Measurements from ENCODE around the gene ZNF10.

ZNF10 gene

GRCh38 chr12:133105620-133106019, 24.8 kb upstream of the ZNF10 start:
- no peak overlapping the region for H3K27ac ChIP-seq (ENCODE audit: low read depth, low read length)
- peaks cover 75% of the 10 kb centered on the region for H3K9me3 ChIP-seq (ENCODE audit: control insufficient read depth, insufficient read depth, low read length)
- no peak overlapping the region for H3K4me3 ChIP-seq (ENCODE audit: low read length)
- peaks cover 36% of the 10 kb centered on the region for H3K36me3 ChIP-seq (ENCODE audit: control insufficient read depth, low read length)
- H4K20me1 ChIP-seq (ENCODE audit: control insufficient read depth, insufficient read depth, low read depth, low read length), result no peaks in the 10 kb centered on the region
- H3K4me1 ChIP-seq (ENCODE audit: control insufficient read depth, low read length), result no peaks in the 10 kb centered on the region
- no peaks in the 10 kb centered on the region for H3K27me3 ChIP-seq (ENCODE audit: control insufficient read depth, low read length)
- no peaks in the 10 kb centered on the region for H3K9me2 ChIP-seq (replicated peaks; ENCODE audit: control insufficient read depth, low read length)
- H3K79me2 ChIP-seq (ENCODE audit: control insufficient read depth, low read length), result no peaks in the 10 kb centered on the region
- H3F3A ChIP-seq (ENCODE audit: control insufficient read depth, insufficient read depth), result no peaks in the 10 kb centered on the region
- TF ChIP-seq CTCF (IDR thresholded peaks at IDR 0.05; ENCODE audit: low read depth, low read length, poor library complexity, severe bottlenecking) (no peak), EZH2phosphoT487 (IDR thresholded peaks at IDR 0.05; ENCODE audit: borderline replicate concordance, low read length) (no peak)
- H3K4me2 ChIP-seq (ENCODE audit: low read length), result no peak overlapping the region

DNA sequence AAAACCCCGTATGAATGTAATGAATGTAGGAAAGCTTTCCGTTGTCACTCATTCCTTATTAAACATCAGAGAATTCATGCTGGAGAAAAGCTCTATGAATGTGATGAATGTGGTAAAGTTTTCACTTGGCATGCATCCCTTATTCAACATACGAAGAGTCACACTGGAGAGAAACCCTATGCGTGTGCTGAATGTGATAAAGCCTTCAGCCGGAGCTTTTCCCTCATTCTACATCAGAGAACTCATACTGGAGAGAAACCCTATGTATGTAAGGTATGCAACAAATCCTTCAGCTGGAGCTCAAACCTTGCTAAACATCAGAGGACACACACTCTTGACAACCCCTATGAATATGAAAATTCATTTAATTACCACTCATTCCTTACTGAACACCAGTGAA, 24.2 kb upstream of the ZNF10 start:
- H3K27ac ChIP-seq (ENCODE audit: low read depth, low read length), result no peak overlapping the region
- no peaks in the 10 kb centered on the region for H3K9me2 ChIP-seq (replicated peaks; ENCODE audit: control insufficient read depth, low read length)
- peaks cover 75% of the 10 kb centered on the region for H3K9me3 ChIP-seq (ENCODE audit: control insufficient read depth, insufficient read depth, low read length)
- no peaks in the 10 kb centered on the region for H4K20me1 ChIP-seq (ENCODE audit: control insufficient read depth, insufficient read depth, low read depth, low read length)
- H3K27me3 ChIP-seq (ENCODE audit: control insufficient read depth, low read length), result no peaks in the 10 kb centered on the region
- TF ChIP-seq EZH2phosphoT487 (IDR thresholded peaks at IDR 0.05; ENCODE audit: borderline replicate concordance, low read length), result no peak
- TF ChIP-seq CTCF (IDR thresholded peaks at IDR 0.05; ENCODE audit: low read depth, low read length, poor library complexity, severe bottlenecking), result no peak
- H3K36me3 ChIP-seq (ENCODE audit: control insufficient read depth, low read length), result peaks cover 36% of the 10 kb centered on the region
- no peaks in the 10 kb centered on the region for H3K4me1 ChIP-seq (ENCODE audit: control insufficient read depth, low read length)
- no peak overlapping the region for H3K4me3 ChIP-seq (ENCODE audit: low read length)
- H3K79me2 ChIP-seq (ENCODE audit: control insufficient read depth, low read length), result no peaks in the 10 kb centered on the region
- no peaks in the 10 kb centered on the region for H3F3A ChIP-seq (ENCODE audit: control insufficient read depth, insufficient read depth)
- H3K4me2 ChIP-seq (ENCODE audit: low read length), result no peak overlapping the region

DNA sequence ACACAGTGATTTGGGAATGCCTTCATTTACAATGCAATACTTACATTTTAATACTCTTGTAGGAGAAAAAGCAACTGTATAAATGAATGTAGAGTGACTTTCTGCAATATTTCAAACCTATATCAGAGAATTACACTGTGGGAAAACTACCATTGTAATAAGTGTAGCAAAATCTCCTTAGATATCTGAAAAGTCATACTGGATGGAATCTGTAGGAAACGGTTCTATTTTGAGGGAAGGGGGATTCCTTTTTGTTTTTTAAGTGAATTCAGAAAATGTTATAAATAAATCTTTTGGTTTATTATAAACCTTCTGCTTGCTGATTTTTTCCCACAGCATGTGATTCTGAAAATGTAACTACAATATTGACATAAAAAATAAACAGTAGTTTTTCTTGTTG, 23.3 kb upstream of the ZNF10 start:
- Histone ChIP-seq H3K9me2 (replicated peaks; ENCODE audit: control insufficient read depth, low read length) (no peaks in the 10 kb centered on the region), H3K9me3 (ENCODE audit: control insufficient read depth, insufficient read depth, low read length) (peaks cover 72% of the 10 kb centered on the region), H3K27ac (ENCODE audit: low read depth, low read length) (no peak overlapping the region), H4K20me1 (ENCODE audit: control insufficient read depth, insufficient read depth, low read depth, low read length) (no peaks in the 10 kb centered on the region), H3K4me3 (ENCODE audit: low read length) (no peak overlapping the region), H3F3A (ENCODE audit: control insufficient read depth, insufficient read depth) (no peaks in the 10 kb centered on the region), H3K4me2 (ENCODE audit: low read length) (no peak overlapping the region), H3K4me1 (ENCODE audit: control insufficient read depth, low read length) (no peaks in the 10 kb centered on the region), H3K27me3 (ENCODE audit: control insufficient read depth, low read length) (no peaks in the 10 kb centered on the region), H3K79me2 (ENCODE audit: control insufficient read depth, low read length) (no peaks in the 10 kb centered on the region), H3K36me3 (ENCODE audit: control insufficient read depth, low read length) (peaks cover 33% of the 10 kb centered on the region)
- no peak for TF ChIP-seq CTCF (IDR thresholded peaks at IDR 0.05; ENCODE audit: low read depth, low read length, poor library complexity, severe bottlenecking)
- TF ChIP-seq EZH2phosphoT487 (IDR thresholded peaks at IDR 0.05; ENCODE audit: borderline replicate concordance, low read length), result no peak

DNA sequence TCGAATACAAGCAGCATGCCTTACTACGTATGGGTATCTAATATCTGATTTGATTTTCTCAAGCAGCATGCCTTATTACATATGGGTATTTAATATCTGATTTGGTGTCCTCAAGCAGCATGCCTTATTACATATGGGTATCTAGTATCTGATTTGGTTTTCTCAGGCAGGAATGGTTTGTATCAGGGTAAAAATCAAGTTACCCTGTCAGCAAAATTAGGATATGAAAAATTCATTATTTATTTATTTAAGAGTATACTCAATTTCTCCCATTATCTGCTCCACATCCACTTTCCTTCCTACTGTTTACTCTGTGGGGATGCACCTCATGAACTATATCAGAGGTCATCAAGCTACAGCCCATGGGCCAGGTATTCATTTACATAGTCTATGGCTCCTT, 22.3 kb upstream of the ZNF10 start:
- Histone ChIP-seq H3K27ac (ENCODE audit: low read depth, low read length) (no peak overlapping the region), H3K36me3 (ENCODE audit: control insufficient read depth, low read length) (peaks cover 33% of the 10 kb centered on the region)

More for the DNA sequence above, 22.3 kb upstream of the ZNF10 start:
- no peaks in the 10 kb centered on the region for H3K9me2 ChIP-seq (replicated peaks; ENCODE audit: control insufficient read depth, low read length)
- H3K4me1 ChIP-seq (ENCODE audit: control insufficient read depth, low read length), result no peaks in the 10 kb centered on the region
- H3K79me2 ChIP-seq (ENCODE audit: control insufficient read depth, low read length), result no peaks in the 10 kb centered on the region
- no peak for TF ChIP-seq CTCF (IDR thresholded peaks at IDR 0.05; ENCODE audit: low read depth, low read length, poor library complexity, severe bottlenecking)
- no peak for TF ChIP-seq EZH2phosphoT487 (IDR thresholded peaks at IDR 0.05; ENCODE audit: borderline replicate concordance, low read length)
- H4K20me1 ChIP-seq (ENCODE audit: control insufficient read depth, insufficient read depth, low read depth, low read length), result no peaks in the 10 kb centered on the region
- H3K4me3 ChIP-seq (ENCODE audit: low read length), result no peak overlapping the region
- H3K27me3 ChIP-seq (ENCODE audit: control insufficient read depth, low read length), result no peaks in the 10 kb centered on the region
- H3K9me3 ChIP-seq (ENCODE audit: control insufficient read depth, insufficient read depth, low read length), result peaks cover 65% of the 10 kb centered on the region
- no peak overlapping the region for H3K4me2 ChIP-seq (ENCODE audit: low read length)
- H3F3A ChIP-seq (ENCODE audit: control insufficient read depth, insufficient read depth), result no peaks in the 10 kb centered on the region
